ENCODE data around the gene MYH9.
"Not testable (repeated sequence)": the region's sequence is repeated elsewhere in the genome, so short reads cannot be mapped to it uniquely, and the experiment has no call there.

MYH9 gene

GRCh38 chr22:36262307-36262706 lies 125.5 kb downstream of the MYH9 start:
- DNase-seq: not testable (repeated sequence)

DNA sequence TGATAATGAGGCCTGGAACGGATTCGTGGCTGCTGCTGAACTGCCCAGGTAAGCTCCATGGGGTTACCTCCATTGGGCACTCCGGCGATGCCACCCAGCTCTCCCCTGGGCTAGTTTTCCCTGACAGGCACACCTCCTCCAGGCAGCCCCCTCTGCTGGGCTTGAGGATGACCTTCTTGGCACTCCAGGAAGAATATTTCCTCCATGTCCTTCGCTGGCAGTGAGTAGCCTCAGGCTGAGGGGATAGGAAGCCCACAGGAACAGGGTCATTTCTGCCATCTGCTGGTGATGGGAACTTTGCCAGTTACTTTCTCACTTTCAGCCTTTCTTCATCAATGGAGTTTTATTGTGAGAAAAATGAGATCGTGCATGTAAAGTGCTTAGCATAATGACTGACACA lies 126.1 kb downstream of the MYH9 start:
- not testable (repeated sequence) for DNase-seq

- DNase-seq: no peak
These were observed 128.0 kb downstream of the MYH9 start for GRCh38 chr22:36259615-36260300.

- peak in 1 of 3 donors; percentile 34 for DNase-seq
These were observed 128.8 kb downstream of the MYH9 start for GRCh38 chr22:36258701-36259614.

DNA sequence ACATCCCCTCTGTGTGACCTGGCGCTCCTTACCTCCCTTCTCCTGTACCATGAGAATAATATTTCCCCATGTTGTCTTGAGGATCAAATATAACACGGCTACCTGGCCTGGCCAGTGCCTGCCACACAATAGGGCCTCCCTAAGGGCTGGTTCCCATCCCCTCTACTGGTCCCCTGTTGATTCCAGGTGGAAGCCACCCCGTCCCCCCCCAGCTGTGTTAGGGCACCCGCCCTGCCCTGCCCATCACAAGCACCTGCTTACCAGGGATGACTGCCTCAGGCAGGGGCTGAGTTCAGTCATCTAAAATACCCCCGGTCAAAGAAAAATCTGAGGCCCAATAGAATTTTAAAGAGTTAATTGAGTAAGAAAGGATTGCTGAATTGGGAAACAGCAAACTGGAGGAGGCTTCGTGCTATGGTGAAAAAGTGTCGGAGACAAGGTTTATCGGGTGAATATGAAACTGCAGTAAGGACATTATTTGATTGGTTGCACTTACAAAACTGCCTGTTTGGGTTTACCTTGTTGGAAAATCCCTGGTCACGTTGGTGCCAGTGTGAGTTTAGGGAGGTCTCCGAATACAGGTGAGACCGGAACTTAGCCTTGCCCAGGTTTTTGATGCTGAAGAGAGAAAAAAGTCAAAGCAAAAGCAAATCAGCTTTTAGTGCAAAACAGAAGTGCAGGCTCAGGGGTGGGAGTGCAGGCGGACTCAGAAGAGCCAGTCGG lies 129.7 kb downstream of the MYH9 start:
- DNase-seq: no peak

GRCh38 chr22:36257308-36257707 lies 130.5 kb downstream of the MYH9 start:
- DNase-seq: no peak

- peak in 1 of 3 donors; percentile 58 for DNase-seq
These were observed 131.3 kb downstream of the MYH9 start for GRCh38 chr22:36256478-36256877.

- DNase-seq: not testable (repeated sequence)
These were observed 132.2 kb downstream of the MYH9 start for GRCh38 chr22:36255572-36255971.

- DNase-seq: peak; percentile 81 to 92 (median 84)
These were observed 134.0 kb downstream of the MYH9 start for GRCh38 chr22:36253523-36254490.

- DNase-seq: peak; percentile 78 to 92 (median 83)
These were observed 134.8 kb downstream of the MYH9 start, which contains the start of gene APOL1 for GRCh38 chr22:36252754-36253522. Gene APOL1 (plus strand): TSS chr22:36253133. CDS start chr22:36254956, 1,823 bp downstream.

DNA sequence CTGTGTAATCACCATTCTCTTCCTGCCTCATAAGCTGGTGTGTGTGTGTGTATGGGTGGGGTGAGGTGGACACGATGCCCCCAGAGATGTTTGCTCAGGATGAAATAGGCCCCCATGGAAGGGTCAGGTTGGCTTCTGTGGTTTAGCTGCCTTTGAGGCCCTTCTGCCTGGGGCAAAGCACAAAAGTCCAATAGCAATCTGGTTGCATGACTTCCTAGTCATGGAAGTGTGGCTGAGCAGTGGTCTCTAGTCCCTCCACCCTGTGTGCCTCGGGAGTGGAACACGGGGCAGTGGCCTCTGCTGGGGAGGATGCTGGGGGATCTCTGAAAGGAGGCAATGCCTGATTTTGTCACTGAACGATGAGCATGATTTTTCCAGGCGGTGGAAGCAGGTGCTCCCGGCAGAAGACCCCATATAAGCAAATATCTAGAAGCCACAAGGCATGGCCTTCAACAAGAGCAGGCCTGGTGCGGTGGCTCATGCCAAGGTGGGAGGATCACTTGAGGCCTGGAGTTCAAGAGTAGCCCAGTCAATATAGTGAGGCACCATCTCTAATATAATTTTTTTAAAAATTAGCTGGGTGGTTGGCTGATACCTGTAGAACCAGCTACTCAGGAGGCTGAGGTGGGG lies 135.7 kb downstream of the MYH9 start:
- DNase-seq: not testable (repeated sequence)

GRCh38 chr22:36250292-36250960 lies 137.3 kb downstream of the MYH9 start:
- not testable (repeated sequence) for DNase-seq

- DNase-seq: no peak
These were observed 138.6 kb downstream of the MYH9 start for GRCh38 chr22:36249160-36249559.

DNA sequence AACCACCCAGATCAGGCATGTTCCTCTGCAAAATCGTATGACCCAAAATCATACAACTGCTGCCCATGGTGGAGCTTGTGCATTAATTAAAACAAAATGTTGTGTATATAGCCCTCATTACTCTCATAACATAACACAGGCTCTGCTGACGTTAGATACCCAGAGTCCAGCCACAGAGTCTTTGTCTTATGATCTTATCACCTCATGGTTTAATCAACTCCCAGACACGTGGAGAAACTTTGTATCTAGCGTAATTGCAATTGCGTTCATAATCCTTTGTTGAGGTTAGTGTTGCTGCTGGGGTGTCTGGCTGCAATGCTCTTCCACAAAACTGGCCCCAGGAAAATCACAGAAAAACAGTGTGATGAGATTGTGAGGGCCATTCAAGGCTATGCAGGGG lies 139.8 kb downstream of the MYH9 start:
- no peak for DNase-seq

GRCh38 chr22:36246718-36247117 lies 141.0 kb downstream of the MYH9 start:
- DNase-seq: no peak

GRCh38 chr22:36245805-36246356 lies 141.9 kb downstream of the MYH9 start:
- DNase-seq: no peak

DNA sequence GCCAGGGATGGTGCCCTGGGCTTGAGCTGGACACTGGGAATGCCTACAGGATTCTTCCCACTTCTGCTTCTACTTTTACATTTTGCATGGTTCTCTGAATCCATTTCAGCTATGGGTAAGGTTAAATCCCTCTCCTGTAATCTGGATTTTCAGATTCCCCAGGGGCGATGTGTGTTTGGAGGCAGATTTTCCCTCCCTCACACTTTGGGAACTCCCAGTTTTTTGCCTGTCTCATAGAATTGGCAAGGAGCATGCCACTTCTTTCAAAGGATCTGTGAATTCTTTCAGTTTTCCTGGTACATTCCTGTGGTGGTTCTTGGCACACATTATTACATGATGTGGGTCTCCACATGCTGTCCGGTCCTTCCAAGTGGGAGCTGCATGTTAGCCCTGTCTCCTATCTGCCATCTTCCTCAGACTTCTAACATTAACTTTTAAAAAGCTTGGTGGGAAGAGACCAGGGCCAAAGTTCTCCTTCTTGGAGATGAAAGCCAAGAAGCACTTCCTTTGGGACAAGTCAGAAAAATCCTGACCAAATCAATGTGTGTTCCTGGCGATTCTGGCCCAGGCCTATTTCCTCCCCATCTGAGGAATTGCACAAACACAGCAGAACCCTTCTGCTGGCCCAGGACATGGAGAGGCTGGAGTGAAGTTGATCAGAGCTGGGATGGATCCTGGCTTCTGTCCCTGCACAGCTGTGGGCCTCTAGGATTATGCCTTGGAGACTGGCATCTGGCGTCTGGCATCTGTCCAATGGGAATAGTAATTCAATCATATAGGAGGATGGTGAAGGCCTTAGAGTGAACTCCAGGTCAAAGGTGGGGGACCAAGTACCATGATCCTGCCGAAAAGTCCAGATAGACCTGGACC lies 143.0 kb downstream of the MYH9 start:
- DNase-seq: no peak

DNA sequence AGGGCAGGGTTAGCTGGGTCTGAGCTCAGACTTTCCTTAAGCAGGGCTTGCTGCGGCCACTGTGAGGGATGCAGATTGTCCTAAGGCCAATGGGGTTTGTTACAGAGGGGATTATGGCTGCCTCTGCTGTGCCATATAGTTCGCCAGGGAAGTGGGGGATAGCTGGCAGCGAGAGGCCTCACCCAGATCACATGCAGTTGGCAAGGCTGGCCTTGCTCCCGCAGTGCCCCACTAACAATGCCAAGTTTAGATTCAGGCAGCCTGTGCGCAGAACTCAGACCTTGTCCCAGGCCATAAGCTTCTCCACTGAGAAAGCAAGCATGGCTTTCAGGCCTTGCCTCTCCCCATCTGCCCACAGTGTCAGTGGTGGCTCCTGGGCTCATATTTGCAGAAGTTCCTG lies 143.8 kb downstream of the MYH9 start:
- DNase-seq: no peak

Measured in suppressor macrophage treated with lipopolysaccharide for 1 hour (primary cell).